Measurements from ENCODE around the gene MAP3K7CL.

MAP3K7CL gene

GRCh38 chr21:29181799-29182470 lies 51.5 kb downstream of the MAP3K7CL start:
- peak overlapping the region; percentile 14; the same call in 1 of the 2 replicates for H3K4me3 ChIP-seq (ENCODE audit: low read depth, low read length)

GRCh38 chr21:29182691-29183092 lies 52.2 kb downstream of the MAP3K7CL start:
- Histone ChIP-seq H3K36me3 (no peaks in the 10 kb centered on the region), H3K27me3 (no peaks in the 10 kb centered on the region), H3K4me3 (ENCODE audit: low read depth, low read length) (no peak overlapping the region), H3K9me3 (no peaks in the 10 kb centered on the region), H3K4me1 (no peaks in the 10 kb centered on the region)
- DNase-seq: no peak
- TF ChIP-seq CTCF (IDR thresholded peaks at IDR 0.05; ENCODE audit: low read depth, low read length): no peak

More at GRCh38 chr21:29181799-29182470, 51.5 kb downstream of the MAP3K7CL start:
- Histone ChIP-seq H3K27me3 (no peaks in the 10 kb centered on the region), H3K4me1 (no peaks in the 10 kb centered on the region), H3K36me3 (no peaks in the 10 kb centered on the region), H3K9me3 (no peaks in the 10 kb centered on the region)
- no peak for DNase-seq
- no peak for TF ChIP-seq CTCF (IDR thresholded peaks at IDR 0.05; ENCODE audit: low read depth, low read length)

GRCh38 chr21:29184037-29184436 lies 53.6 kb downstream of the MAP3K7CL start:
- no peak for DNase-seq
- Histone ChIP-seq H3K27me3 (no peaks in the 10 kb centered on the region), H3K9me3 (no peaks in the 10 kb centered on the region), H3K4me1 (no peaks in the 10 kb centered on the region), H3K4me3 (ENCODE audit: low read depth, low read length) (no peak overlapping the region), H3K36me3 (no peaks in the 10 kb centered on the region)
- no peak for TF ChIP-seq CTCF (IDR thresholded peaks at IDR 0.05; ENCODE audit: low read depth, low read length)

- H3K9me3 ChIP-seq: no peaks in the 10 kb centered on the region
- no peak for DNase-seq
- TF ChIP-seq CTCF (IDR thresholded peaks at IDR 0.05; ENCODE audit: low read depth, low read length): no peak
- H3K4me1 ChIP-seq: no peaks in the 10 kb centered on the region
- H3K36me3 ChIP-seq: no peaks in the 10 kb centered on the region
- H3K4me3 ChIP-seq (ENCODE audit: low read depth, low read length): no peak overlapping the region
- no peaks in the 10 kb centered on the region for H3K27me3 ChIP-seq
These were observed 54.7 kb downstream of the MAP3K7CL start for GRCh38 chr21:29185172-29185571.

- H3K4me1 ChIP-seq: no peaks in the 10 kb centered on the region
- TF ChIP-seq CTCF (IDR thresholded peaks at IDR 0.05; ENCODE audit: low read depth, low read length): no peak
- no peak for DNase-seq
- no peaks in the 10 kb centered on the region for H3K27me3 ChIP-seq
- H3K9me3 ChIP-seq: no peaks in the 10 kb centered on the region
- no peak overlapping the region for H3K4me3 ChIP-seq (ENCODE audit: low read depth, low read length)
- H3K36me3 ChIP-seq: no peaks in the 10 kb centered on the region
These were observed 55.2 kb downstream of the MAP3K7CL start for GRCh38 chr21:29185633-29186032.

GRCh38 chr21:29186246-29186645 lies 55.8 kb downstream of the MAP3K7CL start:
- Histone ChIP-seq H3K9me3 (no peaks in the 10 kb centered on the region), H3K27me3 (no peaks in the 10 kb centered on the region), H3K4me3 (ENCODE audit: low read depth, low read length) (no peak overlapping the region), H3K36me3 (no peaks in the 10 kb centered on the region), H3K4me1 (no peaks in the 10 kb centered on the region)
- TF ChIP-seq CTCF (IDR thresholded peaks at IDR 0.05; ENCODE audit: low read depth, low read length): no peak
- no peak for DNase-seq

Data from BE2C (cell line).